HG03378 (cell line): ENCODE data around the gene ZNF185.

ENCODE experiments used
- ATAC-seq: cut with Tn5 transposase; IDR thresholded peaks from one replicate; pipeline ENCODE4 v1.9.1; 2021; ENCODE audit warnings: mild to moderate bottlenecking, moderate library complexity; ENCODE audit not compliant: unreplicated experiment

Gene ZNF185

DNA sequence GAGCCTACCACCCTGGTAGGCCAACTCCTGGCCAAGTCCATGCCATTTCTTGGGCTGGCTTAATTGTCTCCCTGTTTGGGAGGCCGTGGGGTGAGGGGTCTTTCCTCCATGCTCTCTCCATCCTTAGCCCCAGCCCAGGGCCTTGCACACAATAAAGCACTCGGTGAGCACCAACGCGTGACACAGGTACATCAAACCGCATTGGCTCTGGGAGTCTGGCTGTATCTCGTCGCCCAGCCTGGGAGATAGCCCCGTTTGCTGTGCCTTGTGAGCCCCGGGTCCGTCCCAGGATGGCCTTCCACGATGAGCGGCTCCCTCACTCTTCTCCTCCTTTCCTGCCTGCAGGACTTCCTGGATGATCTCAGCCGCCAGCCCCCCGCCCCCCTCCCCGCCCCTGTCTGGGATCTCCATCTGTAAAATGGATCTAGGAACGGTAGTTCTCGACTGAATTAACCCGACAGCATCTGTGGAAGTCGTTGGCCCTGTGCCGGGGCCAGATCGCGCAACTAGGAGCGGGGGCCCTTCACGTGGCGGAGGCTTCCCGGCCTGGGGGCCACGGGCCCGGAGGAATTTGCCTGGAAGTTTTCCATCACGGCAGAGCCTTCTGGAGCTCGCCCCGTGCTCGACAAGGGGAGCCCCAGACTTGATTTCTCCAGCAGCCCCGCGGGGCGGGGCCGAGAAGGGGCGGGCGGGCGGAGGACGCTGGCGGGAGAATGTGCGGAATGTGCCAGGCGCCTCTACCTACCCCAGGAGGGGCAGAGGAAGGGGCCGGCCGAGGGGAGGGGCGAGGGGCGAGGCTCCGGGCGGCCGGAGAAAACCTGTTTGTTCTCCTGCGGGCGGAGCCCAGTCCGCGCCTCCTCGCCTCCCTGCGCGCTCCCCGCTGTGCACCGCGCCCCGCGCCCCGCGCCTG, at the start of gene ZNF185:
ZNF185 (plus strand) TSS at position 846 of the 910 bp plus-strand sequence. CDS start 16,423 bp downstream, outside the sequence.
- ATAC-seq: no peak

DNA sequence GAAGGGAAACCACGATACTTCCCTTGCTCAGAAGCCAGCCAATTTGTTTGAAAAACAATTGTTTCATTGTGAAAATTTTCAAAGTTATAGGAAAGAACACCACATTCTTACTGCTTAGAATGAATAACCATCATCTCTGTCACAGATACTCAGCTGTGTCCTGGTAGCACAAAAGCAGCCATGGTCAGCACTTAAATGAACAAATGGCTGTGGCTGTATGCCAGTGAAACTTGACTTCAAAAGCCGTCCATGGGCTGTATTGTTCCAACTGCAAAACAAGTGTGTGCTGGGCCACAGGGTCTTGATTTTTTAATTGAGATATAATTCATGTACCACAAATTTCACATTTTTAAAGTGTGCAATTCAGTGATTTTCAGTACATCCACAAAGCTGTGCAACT, 47.4 kb upstream of the ZNF185 start:
- ATAC-seq: no peak

DNA sequence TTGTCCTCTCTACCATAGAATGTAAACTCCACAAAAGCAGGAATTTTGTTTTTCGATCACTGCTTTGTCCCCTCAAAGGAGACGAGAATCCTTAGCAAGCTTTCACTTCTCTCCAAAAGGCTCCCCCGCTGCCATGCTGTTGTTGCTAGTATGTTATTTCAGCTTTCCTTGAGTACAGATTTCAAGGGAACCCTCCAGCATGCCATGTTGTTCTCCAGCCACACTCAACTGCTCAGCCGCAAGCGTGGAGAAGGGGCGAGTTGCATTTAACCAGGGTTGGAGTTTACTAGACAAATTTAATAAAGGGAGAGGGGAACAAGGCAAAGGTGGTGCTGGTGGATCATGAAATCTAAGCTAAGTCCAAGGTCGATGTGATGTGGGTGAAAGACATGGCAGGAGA, 43.9 kb upstream of the ZNF185 start:
- ATAC-seq: no peak

DNA sequence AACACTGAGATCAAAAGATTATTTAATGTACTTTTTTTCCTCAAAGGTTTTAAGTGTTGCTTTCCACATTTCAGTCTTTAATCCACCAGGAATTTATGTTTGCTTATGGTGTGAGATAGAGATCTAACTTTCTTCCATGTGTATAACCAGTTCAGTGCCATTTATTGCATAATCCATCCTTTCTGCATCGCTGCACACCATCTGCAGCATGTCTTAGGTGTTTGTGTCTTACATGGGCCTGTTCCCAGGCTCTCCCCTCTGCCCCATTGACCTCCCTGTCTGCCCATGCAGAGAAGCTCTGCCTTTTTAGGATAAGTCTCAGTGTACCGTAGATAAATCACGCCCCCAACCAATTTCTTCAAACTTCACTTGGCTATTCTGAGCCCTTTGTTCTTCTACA, 36.8 kb upstream of the ZNF185 start:
- no peak for ATAC-seq

DNA sequence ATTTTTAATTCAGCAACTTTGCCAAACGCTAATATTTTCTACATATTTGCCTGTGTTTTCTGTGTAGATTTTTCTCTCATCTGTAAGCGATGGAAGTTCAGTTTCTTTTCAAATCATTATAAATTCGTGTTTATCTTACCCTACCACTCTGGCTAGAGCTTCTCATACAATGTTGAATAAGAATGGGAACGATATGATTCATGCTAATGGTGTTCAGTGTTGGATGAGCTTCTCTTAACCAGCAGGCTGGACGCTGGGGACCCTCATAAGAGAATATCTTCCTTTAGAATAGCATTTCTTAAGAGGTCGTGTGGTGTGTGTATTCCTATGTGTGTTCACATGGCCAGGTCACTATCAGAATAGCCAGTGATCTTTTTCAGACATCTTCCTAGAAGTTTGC, 36.0 kb upstream of the ZNF185 start:
- ATAC-seq: no peak

DNA sequence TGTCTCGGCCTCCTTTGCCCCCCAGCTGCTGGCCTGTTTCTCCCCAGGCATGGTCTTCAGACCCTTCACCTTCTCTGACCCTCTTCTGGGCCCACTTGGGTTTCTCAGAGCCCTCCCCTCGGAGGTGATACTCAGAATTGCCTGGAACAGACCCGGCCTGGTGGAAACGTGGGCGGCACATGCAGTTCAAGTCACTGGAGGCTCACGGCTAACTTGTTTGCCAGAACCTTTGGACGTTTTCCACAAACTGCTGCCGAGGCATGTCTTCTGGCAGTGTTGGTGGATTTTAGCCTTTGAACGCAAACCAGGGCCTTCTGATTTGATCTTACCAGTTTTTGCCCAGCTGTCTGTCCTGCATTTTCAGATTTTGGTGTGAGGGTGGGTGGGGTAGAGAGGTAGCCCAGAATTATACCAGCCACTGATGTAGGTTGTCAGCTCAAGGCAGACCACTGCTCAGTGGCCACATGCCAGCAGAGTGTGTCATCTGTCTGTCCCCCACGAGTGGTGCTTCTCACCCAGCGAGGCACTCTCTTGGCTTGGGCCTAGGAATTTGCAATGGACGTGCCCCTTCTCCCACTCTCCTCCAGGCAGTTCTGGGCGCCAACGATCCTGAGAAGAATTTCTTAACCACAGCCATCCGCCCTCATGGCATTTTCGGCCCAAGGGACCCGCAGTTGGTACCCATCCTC, 32.5 kb upstream of the ZNF185 start:
- ATAC-seq: no peak

DNA sequence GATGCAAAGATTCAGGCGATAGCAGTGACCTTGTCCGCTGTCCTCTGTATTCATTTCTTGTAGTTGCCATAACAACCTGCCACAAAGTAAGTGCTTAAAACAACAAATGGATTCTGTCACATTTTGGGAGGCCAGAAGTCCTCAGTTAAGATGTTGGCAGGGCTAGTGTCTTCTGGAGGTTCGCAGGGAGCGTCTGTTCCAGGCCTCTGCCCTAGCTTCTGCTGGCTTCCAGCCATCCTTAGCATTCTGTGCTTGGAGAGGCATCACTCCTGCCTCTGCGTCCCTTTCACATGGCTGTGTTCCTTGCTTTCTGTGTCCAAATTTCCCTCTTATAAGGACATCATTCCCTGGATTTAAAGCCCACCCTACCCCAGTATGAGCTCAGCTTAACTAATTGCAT, 31.5 kb upstream of the ZNF185 start:
- ATAC-seq: no peak

DNA sequence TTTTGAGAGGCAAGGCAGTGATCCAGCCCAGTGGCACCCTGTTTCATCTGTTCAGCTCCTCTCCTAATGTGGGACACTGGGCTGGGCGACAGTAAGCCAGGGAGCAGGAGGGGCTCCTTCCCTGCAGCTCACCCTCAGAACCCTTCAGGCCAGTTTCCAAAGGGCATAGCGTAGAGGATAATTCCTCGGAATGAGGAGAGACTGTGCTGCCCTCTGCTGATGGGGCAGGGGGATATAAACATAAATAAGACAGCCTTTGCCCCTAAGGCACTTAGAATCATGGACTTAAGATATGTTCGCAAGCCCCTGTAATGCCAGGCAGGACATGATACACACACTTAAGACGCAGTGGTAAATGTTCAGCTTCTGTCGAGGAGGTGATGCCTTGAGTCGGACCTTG, 27.9 kb upstream of the ZNF185 start:
- no peak for ATAC-seq

DNA sequence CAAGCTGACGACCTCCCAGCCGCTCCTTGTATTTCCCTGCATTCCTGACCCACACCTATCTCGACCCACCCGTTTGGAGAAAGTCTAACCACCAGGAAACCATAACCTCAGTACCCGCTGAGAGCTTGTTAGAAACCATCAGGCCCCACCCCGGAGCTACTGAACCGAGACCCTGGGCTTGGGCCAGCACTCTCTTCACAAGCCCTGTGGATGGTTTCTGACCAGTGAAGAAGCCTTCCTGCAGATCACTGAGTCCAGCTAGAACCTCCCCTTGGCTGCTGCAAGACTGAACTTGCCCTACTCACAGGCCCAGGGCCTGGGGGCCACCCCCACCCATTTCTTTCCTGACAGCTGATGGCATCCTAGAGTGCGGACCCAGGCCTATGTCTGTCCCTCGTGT, 26.6 kb upstream of the ZNF185 start:
- no peak for ATAC-seq

GRCh38 chrX:152872522-152872921, 25.3 kb upstream of the ZNF185 start:
- no peak for ATAC-seq

- ATAC-seq: no peak
These were observed 24.5 kb upstream of the ZNF185 start for GRCh38 chrX:152873361-152873760.

- no peak for ATAC-seq
These were observed 20.7 kb upstream of the ZNF185 start for GRCh38 chrX:152876931-152877840.

GRCh38 chrX:152878976-152879755, 18.7 kb upstream of the ZNF185 start:
- ATAC-seq: no peak

- ATAC-seq: no peak
These were observed 16.6 kb upstream of the ZNF185 start for GRCh38 chrX:152881289-152881688.

- no peak for ATAC-seq
These were observed 13.7 kb upstream of the ZNF185 start for GRCh38 chrX:152884171-152884570.

GRCh38 chrX:152886716-152887115, 11.2 kb upstream of the ZNF185 start:
- no peak for ATAC-seq

DNA sequence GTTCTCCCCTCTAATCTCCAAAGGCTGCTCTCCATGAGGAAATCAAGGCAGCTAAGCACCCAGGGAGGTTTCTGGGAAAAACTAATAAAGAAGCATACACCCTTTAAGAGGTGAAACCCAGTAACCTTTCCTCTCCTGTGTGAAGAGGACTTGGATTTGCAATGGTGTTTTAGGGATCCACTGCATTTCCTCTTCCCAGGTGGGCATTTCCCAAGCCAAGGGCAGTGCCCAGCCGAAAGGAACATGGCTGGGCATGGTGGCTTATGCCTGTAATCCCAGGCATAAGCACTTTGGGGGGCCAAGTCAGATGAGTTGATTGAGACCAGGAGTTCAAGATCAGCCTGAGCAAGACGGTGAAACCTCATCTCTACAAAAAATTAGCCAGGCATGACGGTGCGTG, 5.4 kb upstream of the ZNF185 start:
- ATAC-seq: no peak

DNA sequence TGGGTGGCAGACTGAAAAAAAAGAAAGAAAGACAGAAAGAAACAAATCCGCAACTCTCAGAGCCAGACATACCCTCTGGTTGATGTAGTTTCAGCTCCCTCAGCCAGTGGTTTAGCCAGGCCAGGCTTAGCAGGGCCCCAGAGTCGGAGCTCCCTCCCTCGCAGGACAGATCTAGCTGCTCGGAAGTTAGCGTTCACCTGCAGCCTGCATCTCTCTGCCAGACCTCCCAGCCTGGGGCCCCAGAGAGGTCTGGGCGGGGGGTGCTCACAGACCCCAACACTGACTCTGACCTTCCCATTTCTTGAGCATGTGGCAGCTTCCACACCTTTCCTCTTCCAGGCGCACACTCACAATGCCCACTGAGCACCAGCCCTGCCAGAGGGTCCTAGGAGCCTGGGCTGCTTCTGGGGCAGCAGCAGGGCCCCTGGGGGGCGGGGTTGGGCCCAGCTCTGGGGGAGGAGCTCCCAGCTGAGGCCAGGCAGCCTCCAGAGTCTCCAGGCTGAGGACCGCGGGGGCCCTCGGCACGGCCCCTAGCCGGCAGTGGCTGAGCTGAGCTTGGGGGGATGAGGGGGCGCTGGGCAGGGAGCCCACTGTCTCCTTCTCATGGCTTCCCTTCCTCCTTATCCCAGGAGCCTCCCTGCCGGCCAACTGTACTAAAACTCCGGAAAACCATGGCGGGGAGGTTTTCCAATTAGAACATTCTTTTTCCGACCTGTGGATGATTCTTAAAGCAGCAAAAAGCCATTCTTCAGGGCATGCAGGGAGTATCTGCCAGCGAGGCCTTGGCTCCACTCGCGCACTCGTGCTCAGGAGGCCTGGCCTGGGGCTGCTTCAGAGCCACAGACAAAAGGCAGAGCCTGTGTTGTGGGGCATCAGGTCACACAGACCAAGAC, 4.6 kb upstream of the ZNF185 start:
- ATAC-seq: no peak

- ATAC-seq: no peak
These were observed 3.8 kb upstream of the ZNF185 start for GRCh38 chrX:152893980-152894610.
